Stomach (tissue), 9 donors: Measurements from ENCODE around the gene COQ9. TPM values are rescaled to one million over a fixed set of nuclear protein-coding genes. Genes with fewer than 3 reads are reported as not detected.

Experiments used
- DNase-seq, 2 donors: peaks; one replicate each; pipeline versions ENCODE4 v3.0.0 to v3.0.0-alpha.2; 2013 to 2019
- H3K27ac ChIP-seq, 5 donors: fragments of 200-600 bp in 4 of 5; sonication (generic) in 4 of 5; one replicate each; pipeline ENCODE4 v1.5.1; 2013 to 2019; ENCODE audit warnings: mild to moderate bottlenecking in 1 of 5, moderate library complexity in 1 of 5
- H3K27me3 ChIP-seq, 3 donors: fragments of 200-600 bp; sonication (generic); one replicate each; pipeline ENCODE4 v1.5.1; 2017 to 2019; ENCODE audit warnings: mixed run types in 1 of 3
- H3K36me3 ChIP-seq, 4 donors: fragments of 200-600 bp; sonication (generic); 1 replicate in 3 of 4; 2 replicates in 1 of 4; pipeline ENCODE4 v1.5.1; 2016 to 2019
- H3K4me1 ChIP-seq, 4 donors: fragments of 200-600 bp; sonication (generic); one replicate each; pipeline ENCODE4 v1.5.1; 2016 to 2019
- H3K4me3 ChIP-seq, 4 donors: fragments of 200-600 bp; sonication (generic) in 3 of 4; one replicate each; pipeline ENCODE4 v1.5.1; 2016 to 2019; ENCODE audit warnings: mild to moderate bottlenecking in 1 of 4
- H3K9me3 ChIP-seq, 4 donors: fragments of 200-600 bp; sonication (generic); one replicate each; pipeline ENCODE4 v1.5.1; 2016 to 2019
- CTCF ChIP-seq, 7 experiments: fragments of 450-650 bp in 4 of 7; fragments of 200-600 bp in 3 of 7; sonication (generic) in 3 of 7; IDR thresholded peaks; one replicate each; pipeline ENCODE4 v1.5.1; 2016 to 2019; ENCODE audit warnings: antibody characterized with exemption in 7 of 7, control low read depth in 2 of 7, mild to moderate bottlenecking in 1 of 7
- EP300 ChIP-seq: sonication (generic); formaldehyde crosslinking; IDR thresholded peaks from one replicate; pipeline ENCODE4 v1.6.1; 2017; ENCODE audit warnings: antibody characterized with exemption
- POLR2A ChIP-seq, 4 donors: fragments of 450-650 bp; IDR thresholded peaks; one replicate each; pipeline ENCODE4 v1.6.1; 2016; ENCODE audit warnings: antibody characterized with exemption in 4 of 4, control low read depth in 2 of 4, mild to moderate bottlenecking in 1 of 4, moderate library complexity in 1 of 4
- POLR2AphosphoS5 ChIP-seq, 3 donors: sonication (generic); formaldehyde crosslinking; IDR thresholded peaks; one replicate each; pipeline ENCODE4 v1.6.1; 2016; ENCODE audit warnings: antibody characterized with exemption in 3 of 3
- WGBS, 5 donors: extraction: QIAGEN DNeasy Blood & Tissue Kit in 3 of 5; methylation state at CpG; one replicate each; pipeline versions ENCODE4 v1.1.5 to v1.1.7; 2013 to 2018; 5-methylcytosine and 5-hydroxymethylcytosine counted together
- intact Hi-C: fragments of 100-400 bp; cut with DNase I; formaldehyde crosslinking; loops from one replicate; pipeline ENCODE4 v1.15.1; 2023; ENCODE audit warnings: low total_unique reads
- polyA plus RNA-seq, 3 donors: library from polyadenylated mRNA; stranded (reverse); fragments of 200-250 nt; gene quantifications; one replicate each; pipeline ENCODE4 v1.2.3, GENCODE V29; 2013
- total RNA-seq, 5 donors: library from RNA; depleted of rRNA; stranded (reverse); fragments of >200 nt; gene quantifications; one replicate each; pipeline versions ENCODE4 v1.1.0 to v1.2.3, GENCODE V29; 2014 to 2016
- donor health status: healthy with polysubstance abuse.
- donor health status: Bipolar disorder and iron deficiency.
- donor health status: healthy.

Gene COQ9
- total and polyA plus RNA-seq, 8 donors = 40.6 to 108 (median 66.7) TPM

DNA sequence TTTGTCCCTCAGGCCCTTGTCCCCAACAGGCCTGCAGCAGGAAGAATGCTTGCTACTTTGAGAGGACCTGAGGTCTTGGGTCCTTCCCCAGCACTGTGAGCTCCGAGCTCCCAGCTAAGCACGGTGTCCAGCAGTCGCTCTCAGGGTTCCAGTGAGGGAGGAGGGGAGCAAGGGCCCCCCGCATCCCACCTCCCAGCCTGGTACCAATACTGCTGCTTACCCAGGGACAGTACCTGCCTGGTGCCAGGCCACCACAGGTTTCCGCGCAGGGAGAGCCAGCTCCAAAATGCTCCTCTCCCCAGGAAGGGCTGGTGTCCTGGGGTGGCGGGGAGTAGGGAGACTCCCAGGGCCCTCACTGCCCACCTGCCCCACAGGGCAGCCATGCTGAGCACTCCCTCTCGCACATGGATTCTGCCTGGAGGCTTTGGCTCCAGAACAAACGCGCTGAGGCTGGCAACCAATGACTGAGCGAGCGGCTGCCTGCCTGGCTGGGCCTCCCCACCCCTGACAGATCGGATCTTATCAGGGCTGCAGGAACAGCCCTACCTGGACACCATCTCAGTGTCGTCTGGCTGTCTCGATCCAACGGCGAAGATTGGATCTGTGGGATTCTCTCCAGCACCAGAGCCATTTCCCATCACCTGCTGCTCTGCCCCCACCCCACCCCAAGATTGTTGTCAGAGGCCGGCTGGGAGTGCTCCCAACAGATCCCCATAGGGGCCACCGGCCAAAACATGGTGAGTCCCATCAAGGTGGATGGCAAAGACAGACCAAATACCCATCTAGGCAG, 36.6 kb downstream of the COQ9 start:
- H3K4me1 ChIP-seq = peaks cover 51 to 67% (median 61%) of the 10 kb centered on the region in 4 donors
- no peaks in the 10 kb centered on the region for H3K9me3 ChIP-seq
- peak overlapping the region; percentile 52 to 92 (median 87) for H3K27ac ChIP-seq
- TF ChIP-seq POLR2AphosphoS5 (IDR thresholded peaks at IDR 0.05) = peak in 1 of 3 donors; percentile 7
- TF ChIP-seq POLR2A (IDR thresholded peaks at IDR 0.05) = no peak
- intact Hi-C loops = no loop called here
- no peaks in the 10 kb centered on the region for H3K27me3 ChIP-seq
- H3K4me3 ChIP-seq = peak overlapping the region in 1 of 4 donors; percentile 84
- no peaks in the 10 kb centered on the region for H3K36me3 ChIP-seq
- DNase-seq = peak in 1 of 2 donors; percentile 73
- WGBS, 5 donors = 38 to 50% (median 42%) methylated on average over 16 to 19 of the region's 19 CpGs

DNA sequence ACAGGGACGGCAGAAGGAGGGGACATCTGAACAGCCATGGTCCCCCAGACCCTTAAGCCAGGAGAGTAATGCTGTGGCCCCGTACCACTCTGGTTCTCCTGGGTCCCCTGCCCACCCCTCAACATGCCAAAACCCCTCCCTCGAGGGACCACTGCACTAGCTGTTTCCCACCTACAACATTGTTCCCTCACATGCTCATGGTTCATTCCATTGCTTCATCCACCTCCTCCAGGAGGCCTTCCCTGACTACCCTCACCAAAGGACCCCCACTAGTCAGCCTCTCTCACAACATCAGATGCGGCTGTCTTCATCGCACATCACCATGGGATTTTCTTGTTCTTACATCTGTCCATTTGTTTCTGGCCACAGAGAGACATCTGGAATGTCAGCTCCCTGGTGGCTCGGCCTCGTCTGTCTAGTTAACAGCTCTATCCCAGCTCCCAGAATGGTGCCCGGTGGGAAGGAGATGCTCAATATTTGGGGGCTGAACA, 37.3 kb downstream of the COQ9 start:
- H3K4me1 ChIP-seq = peaks cover 44 to 61% (median 55%) of the 10 kb centered on the region in 4 donors
- H3K9me3 ChIP-seq = no peaks in the 10 kb centered on the region
- no peak for DNase-seq
- peak overlapping the region; percentile 81 to 92 (median 88) for H3K27ac ChIP-seq
- peak overlapping the region in 1 of 4 donors; percentile 84 for H3K4me3 ChIP-seq
- H3K36me3 ChIP-seq = no peaks in the 10 kb centered on the region
- TF ChIP-seq EP300 = no peak
- no peak for TF ChIP-seq POLR2A (IDR thresholded peaks at IDR 0.05)
- TF ChIP-seq POLR2AphosphoS5 (IDR thresholded peaks at IDR 0.05) = no peak
- TF ChIP-seq CTCF (IDR thresholded peaks at IDR 0.05) = no peak
- 84 to 89% (median 85%) methylated on average over 7 to 8 of the region's 8 CpGs for WGBS, 5 donors
- H3K27me3 ChIP-seq = no peaks in the 10 kb centered on the region
- intact Hi-C loops = no loop called here

DNA sequence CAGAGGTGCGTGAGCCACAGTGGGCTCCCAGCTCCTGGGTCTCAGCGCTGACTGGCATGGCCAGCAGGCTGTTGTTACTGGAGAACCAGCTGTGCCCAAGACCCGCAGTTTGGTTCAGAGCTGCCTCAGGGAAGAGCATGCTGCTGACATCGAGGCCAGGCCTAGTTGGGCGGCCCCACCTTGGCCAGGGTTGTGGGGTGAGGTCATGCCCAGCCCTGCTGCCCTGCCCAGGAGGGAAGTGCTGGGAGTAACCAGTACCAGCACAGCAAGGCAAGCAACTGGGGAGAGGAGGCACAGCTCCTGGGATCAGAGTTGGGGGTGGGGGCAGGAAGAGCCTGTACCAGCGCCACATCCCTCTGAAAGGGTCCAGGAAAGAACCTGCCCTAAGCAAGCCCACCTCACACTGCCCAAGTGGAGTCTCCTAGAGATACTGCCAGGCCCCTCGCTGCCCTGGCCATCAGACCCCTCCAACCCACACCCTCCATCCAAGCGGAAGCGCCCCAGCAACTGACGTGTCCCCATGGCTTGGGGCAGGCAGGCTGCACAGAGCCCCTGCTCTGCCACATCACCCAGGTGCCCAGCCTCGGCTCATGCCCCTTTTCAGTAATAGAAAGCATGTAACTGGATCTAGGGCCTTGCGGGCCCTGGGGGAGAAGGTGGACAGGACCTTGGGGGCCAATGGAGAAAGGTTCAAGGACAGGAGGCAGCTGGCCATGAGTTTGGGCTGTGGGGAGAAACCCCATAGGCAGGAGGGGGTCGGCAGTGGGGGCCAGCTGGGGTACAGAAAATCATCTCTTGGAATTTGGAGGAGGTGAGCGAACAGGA, 38.0 kb downstream of the COQ9 start:
- DNase-seq = peak in 1 of 2 donors; percentile 61
- H3K9me3 ChIP-seq = no peaks in the 10 kb centered on the region
- no peaks in the 10 kb centered on the region for H3K27me3 ChIP-seq
- H3K4me1 ChIP-seq = peaks cover 37 to 53% (median 47%) of the 10 kb centered on the region in 4 donors
- peak overlapping the region; percentile 81 to 92 (median 88) for H3K27ac ChIP-seq
- peak overlapping the region; percentile 64 to 84 (median 77) for H3K4me3 ChIP-seq
- whole genome bisulfite sequencing, 5 donors = 39 to 58% (median 43%) methylated on average over 13 to 14 of the region's 14 CpGs
- intact Hi-C loops = no loop called here
- H3K36me3 ChIP-seq = no peaks in the 10 kb centered on the region
- TF ChIP-seq POLR2A (IDR thresholded peaks at IDR 0.05) = peak in 1 of 4 donors; percentile 3
- no peak for TF ChIP-seq EP300
- TF ChIP-seq POLR2AphosphoS5 (IDR thresholded peaks at IDR 0.05) = peak in 2 of 3 donors; percentile 50

DNA sequence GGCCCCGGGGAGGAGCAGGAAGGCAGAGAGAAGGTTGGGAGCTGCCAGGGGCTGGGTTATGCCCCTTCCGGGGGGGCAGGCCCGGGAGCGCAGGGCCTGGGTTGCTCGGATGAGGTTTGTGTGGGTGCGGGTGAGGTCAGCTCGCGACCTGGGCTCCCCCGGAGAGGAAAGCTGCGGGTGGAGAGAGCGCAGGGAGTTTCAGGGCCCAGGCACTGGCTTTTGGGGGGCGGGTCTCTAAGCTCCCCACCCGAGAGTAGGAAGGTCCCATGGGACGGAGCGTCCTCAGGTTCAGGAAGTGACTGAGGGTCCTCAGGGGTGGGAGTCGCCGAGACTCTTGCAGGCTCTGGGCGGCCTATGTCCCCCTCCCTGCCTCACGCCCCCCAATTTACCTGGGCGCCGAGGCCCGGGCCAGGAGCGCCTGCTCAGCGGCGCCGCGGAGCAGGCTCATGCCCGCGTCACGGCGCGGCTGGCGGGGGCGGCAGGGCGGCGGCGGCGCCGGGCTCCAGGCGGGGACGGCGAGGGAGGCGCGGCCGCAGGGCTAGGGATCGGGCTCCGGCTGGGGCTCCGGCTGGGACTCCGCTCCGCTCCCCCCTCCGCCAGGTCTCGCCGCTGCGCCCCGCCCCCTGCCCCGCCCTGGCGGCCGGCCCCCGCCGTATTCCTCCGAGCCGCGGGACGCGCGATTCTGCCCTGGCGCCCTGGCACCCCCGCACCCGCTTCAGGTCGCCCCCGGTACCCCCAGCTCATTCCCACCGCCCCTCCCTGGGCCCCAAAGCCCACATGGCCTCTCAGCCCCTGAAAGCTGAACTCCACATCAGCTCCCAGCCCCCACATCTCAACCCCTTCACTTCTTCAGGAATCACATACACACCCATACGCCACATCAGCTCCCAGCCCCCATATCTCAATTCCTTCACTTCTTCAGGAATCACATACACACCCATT, 38.9 kb downstream of the COQ9 start, which contains the start of gene DOK4:
TSS of gene DOK4 (minus strand) at position 578 of the 942 bp plus-strand sequence. CDS start 6,986 bp downstream, outside the sequence.
- no peaks in the 10 kb centered on the region for H3K9me3 ChIP-seq
- H3K27ac ChIP-seq = peak within 1 kb of the TSS; percentile 81 to 92 (median 88)

More for the DNA sequence above, 38.9 kb downstream of the COQ9 start, which contains the start of gene DOK4:
- H3K4me3 ChIP-seq = peak within 1 kb of the TSS; percentile 64 to 84 (median 77)
- TF ChIP-seq POLR2AphosphoS5 (IDR thresholded peaks at IDR 0.05) (peak in 1 of 3 donors; percentile 37), EP300 (no peak)
- H3K4me1 ChIP-seq = peaks cover 30 to 44% (median 38%) of the 10 kb centered on the region in 4 donors
- no peaks in the 10 kb centered on the region for H3K36me3 ChIP-seq
- H3K27me3 ChIP-seq = no peaks in the 10 kb centered on the region
- 1 to 3% (median 3%) methylated on average over 14 to 73 of the region's 73 CpGs for WGBS, 5 donors
- intact Hi-C loops = no loop called here
- DNase-seq = peak; percentile 89 to 94
